DMS153 treated with DMSO at 0.1 percent for 48 hours (cell line): ENCODE measurements around the gene HMGB1.
"Not testable (repeated sequence)": the region's sequence is repeated elsewhere in the genome, so short reads cannot be mapped to it uniquely, and the experiment has no call there.

Experiments used
- DNase-seq: peaks from one replicate; lab custom pipeline; 2025; ENCODE audit not compliant: unreplicated experiment; lab: John Stamatoyannopoulos, UW

The HMGB1 gene

DNA sequence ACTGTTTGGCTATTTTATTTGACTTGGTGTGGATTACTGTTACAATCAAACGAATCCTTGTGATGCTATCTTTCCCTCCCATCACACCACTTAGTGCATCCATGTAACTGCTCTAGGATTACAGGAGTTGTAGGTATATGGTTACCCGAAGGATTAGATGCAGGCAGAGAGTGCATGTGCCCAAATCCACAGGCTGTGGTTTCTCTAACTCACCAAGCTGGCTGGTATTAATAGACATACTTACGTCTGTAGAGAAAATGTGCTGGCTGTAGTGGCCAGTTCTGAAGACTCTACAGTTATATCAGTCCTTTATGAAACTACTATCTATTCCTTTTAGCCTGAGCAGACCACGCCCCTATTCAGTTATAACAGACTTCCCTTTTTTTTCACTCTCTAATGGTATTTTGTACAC lies 1.1 kb upstream of the HMGB1 start:
- DNase-seq = no peak

DNA sequence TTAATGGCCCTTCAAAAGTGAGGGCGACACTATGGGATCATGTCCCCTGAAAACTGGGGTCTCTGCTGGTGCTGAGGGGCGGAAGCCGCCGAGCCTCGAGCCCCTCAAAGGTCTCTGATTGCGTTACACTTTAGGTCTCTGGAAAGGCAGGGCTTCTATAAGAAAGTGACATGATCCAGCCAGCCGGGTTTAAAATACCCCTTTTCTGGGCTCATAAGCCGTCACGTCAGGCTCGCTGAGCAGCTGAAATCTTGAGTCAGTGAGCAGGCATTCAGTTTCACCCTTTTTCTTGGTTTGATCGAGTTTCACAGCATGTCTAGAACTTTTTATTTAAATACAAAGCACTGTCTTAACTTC lies 600 bp upstream of the HMGB1 start:
- no peak for DNase-seq

DNA sequence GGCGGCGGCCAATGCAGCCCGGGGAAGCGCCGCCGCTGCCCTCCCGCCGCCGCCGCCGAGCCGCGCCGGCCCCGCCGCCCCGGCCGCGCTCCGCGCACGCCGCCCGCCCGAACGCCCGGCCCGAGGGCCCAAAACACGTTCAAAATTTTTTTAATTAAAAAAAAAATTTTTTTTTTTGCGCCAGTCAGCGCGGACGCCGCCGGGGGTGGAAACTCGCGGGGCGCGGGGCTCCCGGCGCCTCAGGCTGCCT lies 468 bp downstream of the HMGB1 start:
- DNase-seq = no peak

DNA sequence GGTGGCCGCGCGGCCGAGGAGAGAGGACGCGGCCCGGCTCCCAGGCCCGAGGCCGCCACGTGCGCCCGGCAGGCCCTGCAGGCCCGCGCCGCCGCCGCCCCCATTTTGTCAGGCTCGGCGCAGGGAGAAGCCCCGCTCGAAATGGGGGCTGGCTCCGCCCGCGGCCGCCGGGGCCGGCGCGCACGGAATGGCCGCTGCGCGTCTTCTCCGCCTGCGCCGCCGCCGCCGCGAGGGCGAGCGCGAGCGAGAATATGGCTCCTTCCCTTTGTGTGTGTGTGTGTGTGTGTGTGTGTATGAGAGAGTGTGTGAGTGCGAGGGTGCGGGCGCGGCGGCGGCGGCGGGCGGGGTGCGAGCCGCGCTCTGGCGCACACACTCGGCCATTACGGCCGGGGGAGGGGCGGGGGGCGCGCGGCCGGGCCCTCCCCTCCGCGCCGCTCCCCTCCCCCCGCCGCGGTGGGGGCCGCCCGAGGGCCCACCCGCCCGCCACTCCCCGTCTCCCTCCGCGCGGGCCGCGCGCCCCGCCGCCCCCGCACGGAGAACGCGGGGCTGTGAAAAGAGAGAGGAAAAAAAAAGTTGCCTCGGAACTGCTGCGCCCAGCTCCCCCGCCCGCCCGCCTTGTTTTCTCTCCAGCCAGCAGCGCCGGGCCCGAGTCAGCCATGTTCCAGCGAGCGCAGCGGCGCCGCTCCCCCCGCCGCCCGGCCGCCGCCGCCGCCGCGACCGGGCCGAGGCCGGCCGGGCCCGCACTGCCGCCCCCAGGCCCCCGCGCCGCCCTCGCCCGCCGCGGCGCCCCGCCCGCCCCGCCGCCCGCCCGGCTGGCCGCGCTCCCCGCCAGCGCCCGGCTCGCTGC lies 1.0 kb downstream of the HMGB1 start:
- DNase-seq = no peak

- DNase-seq = peak; percentile 24
Observed at GRCh38 chr13:30463787-30464495, 1.8 kb downstream of the HMGB1 start.

DNA sequence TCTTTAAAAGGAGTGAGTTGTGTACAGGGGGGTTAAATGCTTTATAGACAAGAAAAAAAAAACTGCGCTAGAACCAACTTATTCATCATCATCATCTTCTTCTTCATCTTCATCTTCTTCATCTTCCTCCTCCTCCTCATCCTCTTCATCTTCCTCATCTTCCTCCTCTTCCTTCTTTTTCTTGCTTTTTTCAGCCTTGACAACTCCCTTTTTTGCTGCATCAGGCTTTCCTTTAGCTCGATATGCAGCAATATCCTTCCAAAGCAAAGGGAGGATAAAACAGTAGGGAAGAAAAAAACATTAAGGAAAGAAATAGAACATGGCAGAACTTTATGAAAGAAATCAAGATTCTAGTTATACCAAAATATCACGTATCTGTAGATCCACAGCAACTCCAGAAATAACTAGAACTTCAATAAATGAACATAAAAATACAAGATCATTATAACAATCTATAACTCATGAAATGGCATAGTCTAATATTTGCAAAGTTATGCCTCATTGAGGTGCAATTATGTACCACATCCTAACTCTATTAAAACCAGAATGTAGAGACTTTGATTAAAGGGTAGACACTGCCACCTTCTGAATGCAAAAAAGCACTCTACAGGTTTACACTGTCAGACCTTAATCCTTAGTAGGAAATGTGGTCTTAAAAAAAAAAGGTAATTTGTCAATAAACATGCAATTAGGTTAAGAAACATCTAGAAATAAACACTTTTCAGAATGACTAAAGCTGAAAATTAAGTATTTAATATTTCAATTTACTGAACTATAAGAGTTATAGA lies 4.3 kb downstream of the HMGB1 start:
- not testable (repeated sequence) for DNase-seq

DNA sequence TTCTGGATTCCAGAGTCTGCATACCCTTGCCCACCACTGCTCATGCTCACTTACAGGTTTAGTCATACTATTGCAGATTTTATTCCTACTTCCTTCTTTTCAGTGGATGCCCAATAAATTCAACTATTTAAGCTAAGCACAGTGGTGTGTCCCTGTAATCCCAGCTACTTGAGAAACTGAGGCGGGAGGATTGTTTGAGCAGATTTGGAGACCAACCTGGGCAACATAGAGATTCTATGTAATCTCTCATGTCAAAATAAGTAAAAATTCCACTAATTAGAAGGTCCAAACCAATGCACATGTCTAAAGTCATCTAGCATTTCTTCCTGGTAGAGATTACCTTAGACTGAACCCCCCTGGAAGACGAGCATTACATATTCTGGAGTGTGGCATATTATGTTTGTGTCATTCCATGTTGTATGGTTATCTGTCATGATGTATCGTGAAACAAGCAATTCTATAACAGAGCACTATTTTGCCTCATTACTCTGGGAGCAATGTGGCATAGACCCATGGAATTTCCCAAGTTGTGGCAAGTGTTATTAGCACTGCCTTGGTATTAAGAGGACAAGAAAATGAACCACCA lies 8.3 kb downstream of the HMGB1 start:
- no peak for DNase-seq

GRCh38 chr13:30456290-30456689 lies 9.4 kb downstream of the HMGB1 start:
- DNase-seq = no peak

- DNase-seq = no peak
Observed at GRCh38 chr13:30454991-30455390, 10.7 kb downstream of the HMGB1 start.

- DNase-seq = no peak
Observed at GRCh38 chr13:30453727-30454126, 12.0 kb downstream of the HMGB1 start.

DNA sequence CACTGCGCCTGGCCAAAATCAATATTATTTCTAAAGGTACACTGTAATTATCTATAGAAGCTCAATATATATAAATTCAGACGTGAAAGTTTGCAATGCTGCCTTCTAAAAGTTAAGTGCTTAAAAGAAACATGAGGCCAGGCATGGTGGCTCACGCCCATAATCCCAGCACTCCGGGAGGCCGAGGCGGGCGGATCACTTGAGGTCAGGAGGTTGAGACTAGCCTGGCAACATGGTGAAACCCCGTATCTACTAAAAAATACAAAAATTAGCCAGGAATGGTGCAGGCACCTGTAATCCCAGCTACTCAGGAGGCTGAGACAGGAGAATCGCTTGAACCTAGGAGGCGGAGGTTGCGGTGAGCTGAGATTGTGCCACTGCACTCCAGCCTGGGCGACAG lies 14.3 kb downstream of the HMGB1 start:
- not testable (repeated sequence) for DNase-seq

DNA sequence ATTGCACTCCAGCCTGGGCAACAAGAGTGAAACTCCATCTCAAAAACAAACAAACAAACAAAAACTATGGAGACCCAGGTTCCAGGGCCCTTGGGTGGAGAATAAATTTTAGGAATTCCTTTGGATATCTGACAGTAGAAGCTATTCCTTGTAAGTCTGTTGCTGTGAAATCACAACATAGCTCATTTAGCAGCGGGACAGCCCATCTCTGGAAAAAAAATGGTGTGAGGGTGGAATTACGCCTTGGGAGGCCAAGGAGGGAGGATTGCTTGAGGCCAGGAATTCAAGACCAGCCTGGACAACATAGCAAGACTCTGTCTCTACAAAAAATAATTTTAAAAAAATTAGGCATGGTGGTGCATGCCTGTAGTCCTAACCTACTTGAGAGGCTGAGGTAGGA lies 15.7 kb downstream of the HMGB1 start:
- DNase-seq = no peak

GRCh38 chr13:30448441-30448840 lies 17.3 kb downstream of the HMGB1 start:
- no peak for DNase-seq

GRCh38 chr13:30446126-30446500 lies 19.6 kb downstream of the HMGB1 start:
- no peak for DNase-seq

GRCh38 chr13:30443957-30444404 lies 21.8 kb downstream of the HMGB1 start:
- DNase-seq = no peak

DNA sequence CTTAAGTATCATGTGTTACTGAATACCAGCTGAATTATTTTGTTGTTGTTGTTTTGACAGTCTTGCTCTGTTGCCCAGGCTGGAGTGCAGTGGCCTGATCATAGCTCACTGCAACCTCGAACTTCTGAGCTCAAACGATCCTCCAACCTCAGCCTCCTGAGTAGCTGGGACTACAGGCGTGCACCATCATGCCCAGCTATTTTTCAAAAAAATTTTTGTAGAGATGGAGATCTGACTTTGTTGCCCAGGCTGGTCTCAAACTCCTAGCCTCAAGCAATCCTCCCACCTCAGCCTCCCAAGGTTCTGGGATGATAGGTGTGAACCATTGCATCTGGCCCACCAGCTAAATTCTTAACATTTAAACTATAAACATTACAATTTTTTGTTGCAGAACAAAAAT lies 22.2 kb downstream of the HMGB1 start:
- not testable (repeated sequence) for DNase-seq

DNA sequence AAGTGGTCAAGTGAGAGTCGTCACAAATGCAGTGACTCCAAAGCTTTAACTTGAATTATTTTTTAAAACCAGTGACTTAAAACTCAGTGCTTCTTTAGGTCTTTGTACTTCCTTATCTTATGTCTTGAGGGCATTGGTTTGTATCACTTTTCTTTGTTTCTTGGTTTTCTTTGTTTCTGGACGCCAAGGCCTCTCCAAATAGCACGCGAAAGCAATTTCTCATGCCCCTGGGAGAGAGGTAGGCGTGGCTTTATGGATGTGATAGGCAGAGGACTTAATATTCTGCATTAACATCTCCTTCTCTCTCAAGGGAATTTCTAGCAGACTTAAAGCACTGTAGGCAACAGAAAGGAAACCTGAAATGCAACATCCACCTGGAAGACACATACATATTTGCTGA lies 22.8 kb downstream of the HMGB1 start:
- DNase-seq = no peak

DNA sequence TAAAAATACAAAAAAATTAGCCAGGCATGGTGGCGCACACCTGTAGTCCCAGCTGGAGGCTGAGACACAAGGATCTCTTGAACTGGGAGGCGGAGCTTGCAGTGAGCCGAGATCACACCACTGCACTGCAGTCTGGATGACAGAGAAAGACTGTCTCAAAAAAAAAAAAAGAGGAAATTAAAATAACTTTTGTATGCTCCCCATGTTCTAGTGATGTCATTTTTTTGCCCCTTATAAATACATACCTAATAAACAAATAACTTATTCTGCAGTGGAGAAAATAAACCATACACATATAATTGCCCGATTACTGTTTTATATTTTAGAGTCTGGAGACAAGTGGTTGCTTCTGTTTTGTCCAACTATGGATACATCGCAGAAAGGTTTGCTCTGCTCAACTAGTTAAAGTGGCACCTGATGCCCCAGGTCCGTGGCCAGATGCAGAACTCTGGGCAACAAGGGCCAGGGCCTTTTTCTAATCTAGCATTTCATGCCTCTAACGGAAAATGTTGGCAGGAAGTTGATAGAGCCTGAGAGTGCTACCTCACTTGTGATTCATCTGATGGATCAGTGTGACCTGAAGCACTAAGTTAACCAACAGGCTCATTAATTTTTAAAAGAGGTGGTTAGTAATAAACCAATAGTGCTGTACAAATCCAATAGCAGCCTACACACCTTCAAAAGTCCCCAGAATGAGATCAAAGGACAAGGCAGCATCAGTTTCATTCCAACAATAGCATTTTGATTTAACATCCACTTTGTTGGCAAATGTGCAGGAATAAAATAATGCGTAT lies 24.6 kb downstream of the HMGB1 start:
- DNase-seq = no peak

DNA sequence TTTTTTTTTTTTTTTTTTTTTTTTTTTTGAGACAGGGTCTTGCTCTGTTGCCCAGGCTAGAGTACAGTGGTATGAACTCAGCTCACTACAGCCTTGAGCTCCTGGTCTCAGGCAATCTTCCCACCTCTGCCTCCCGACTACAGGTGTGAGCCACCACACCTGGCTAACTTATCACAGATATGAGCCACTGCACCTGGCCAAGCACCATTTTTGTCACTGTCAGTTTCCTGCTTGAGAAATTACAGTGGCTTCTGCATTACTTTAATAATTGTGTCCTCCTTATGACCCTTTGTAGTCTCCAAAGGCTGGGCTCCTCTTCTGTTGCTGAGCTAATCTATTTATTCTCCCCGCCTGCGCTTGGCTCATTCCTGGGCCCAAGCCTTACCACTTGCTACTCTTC lies 27.4 kb downstream of the HMGB1 start:
- no peak for DNase-seq

DNA sequence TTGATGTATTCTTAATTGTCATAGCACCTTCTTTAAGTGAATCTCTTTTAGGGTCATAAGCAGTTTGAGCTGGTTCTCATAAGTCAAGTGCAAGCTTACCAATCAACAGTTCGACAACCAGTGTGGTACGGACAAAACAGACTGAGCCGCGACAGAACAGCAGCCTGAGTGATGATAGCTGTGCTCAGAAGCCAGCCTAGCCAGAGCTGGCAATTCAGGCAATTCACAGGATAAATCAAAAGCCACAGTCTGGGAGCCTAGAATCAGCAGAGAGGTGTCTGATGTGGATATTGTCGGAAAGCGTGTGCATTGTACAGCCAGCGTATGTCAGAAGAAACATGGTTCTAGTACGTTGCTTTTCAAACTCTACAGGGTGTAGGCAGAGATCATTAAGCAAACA lies 28.6 kb downstream of the HMGB1 start:
- no peak for DNase-seq

DNA sequence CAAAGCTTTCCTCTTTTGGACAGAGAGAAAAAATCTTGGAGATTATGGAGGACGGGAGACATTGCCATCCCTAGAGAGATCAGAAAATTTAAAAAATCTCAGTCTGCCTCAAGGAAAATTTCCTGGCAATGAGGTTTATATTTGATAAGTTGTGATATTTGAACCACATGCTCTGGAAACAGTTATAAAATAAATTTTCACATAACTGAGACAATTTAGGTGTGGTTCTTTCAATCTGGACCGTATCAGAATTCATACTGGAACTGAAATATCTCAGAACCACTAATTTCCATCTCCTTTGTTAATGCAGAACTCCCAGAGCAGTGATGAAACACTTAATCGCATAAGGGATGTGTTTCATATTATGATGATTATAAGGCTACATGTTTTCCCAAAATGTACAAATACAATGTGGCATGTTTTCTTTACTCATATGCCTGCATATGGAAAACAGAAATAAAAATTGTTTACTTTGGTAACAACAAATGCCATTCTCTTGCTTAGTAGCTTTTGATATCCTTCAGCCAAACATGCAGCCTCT lies 29.8 kb downstream of the HMGB1 start:
- no peak for DNase-seq
